GM19023 (cell line): ENCODE data around the gene GPR4.

Experiments
- ATAC-seq: cut with Tn5 transposase; IDR thresholded peaks from one replicate; pipeline ENCODE4 v1.9.1; 2021; ENCODE audit warnings: mild to moderate bottlenecking, moderate library complexity; ENCODE audit not compliant: unreplicated experiment

GPR4 gene

GRCh38 chr19:45556835-45557234 lies 45.2 kb downstream of the GPR4 start:
- ATAC-seq, result no peak

GRCh38 chr19:45554481-45554880 lies 47.5 kb downstream of the GPR4 start:
- ATAC-seq, result no peak

GRCh38 chr19:45553464-45553863 lies 48.5 kb downstream of the GPR4 start:
- ATAC-seq, result no peak

GRCh38 chr19:45547965-45548609 lies 53.9 kb downstream of the GPR4 start:
- ATAC-seq, result no peak

GRCh38 chr19:45547211-45547770 lies 54.7 kb downstream of the GPR4 start:
- no peak for ATAC-seq

GRCh38 chr19:45542234-45542668 lies 59.8 kb downstream of the GPR4 start:
- ATAC-seq, result no peak
